Esophagus mucosa (tissue), 1 donor: Measurements from ENCODE around the gene REC8. TPM values are rescaled to one million over a fixed set of nuclear protein-coding genes. Genes with fewer than 3 reads are reported as not detected.

Source experiments
- ATAC-seq: fragments of 200-7000 bp; cut with Tn5 transposase; one replicate; pipeline ENCODE4 v1.9.1; 2020
- total RNA-seq: library from RNA; stranded (reverse); gene quantifications from one replicate; pipeline ENCODE4 v1.2.4, GENCODE V29; 2023
- donor health status: DM: yes; HTN: yes; CAD: no.

The REC8 gene
- total RNA-seq, 1 donor from 2014 or later: 5.4 TPM

GRCh38 chr14:24159777-24160498 lies 11.9 kb upstream of the REC8 start:
- ATAC-seq: no peak

- peak; percentile 1 for ATAC-seq
Observed at GRCh38 chr14:24160499-24160849, 11.4 kb upstream of the REC8 start.

- peak; percentile 89 for ATAC-seq
Observed at GRCh38 chr14:24160850-24161804, 10.8 kb upstream of the REC8 start, which contains the start of gene IRF9. IRF9 (plus strand) TSS chr14:24161265; CDS start chr14:24162145, 880 bp downstream.

- ATAC-seq: no peak
Observed at GRCh38 chr14:24162093-24162492, 9.8 kb upstream of the REC8 start.

- ATAC-seq: no peak
Observed at GRCh38 chr14:24164518-24164991, 7.3 kb upstream of the REC8 start.

GRCh38 chr14:24165785-24166184 lies 6.1 kb upstream of the REC8 start:
- ATAC-seq: no peak

GRCh38 chr14:24167469-24168114 lies 4.3 kb upstream of the REC8 start:
- ATAC-seq: no peak

- peak; percentile 19 for ATAC-seq
Observed at GRCh38 chr14:24172261-24172860, 481 bp downstream of the REC8 start.

- ATAC-seq: peak; percentile 2
Observed at GRCh38 chr14:24172871-24173281, 996 bp downstream of the REC8 start.

GRCh38 chr14:24176599-24176998 lies 4.7 kb downstream of the REC8 start:
- no peak for ATAC-seq

- ATAC-seq: no peak
Observed at GRCh38 chr14:24177041-24177825, 5.4 kb downstream of the REC8 start.

- ATAC-seq: no peak
Observed at GRCh38 chr14:24177891-24178290, 6.0 kb downstream of the REC8 start.

- ATAC-seq: no peak
Observed at GRCh38 chr14:24178399-24179178, 6.7 kb downstream of the REC8 start.

GRCh38 chr14:24179294-24179960 lies 7.5 kb downstream of the REC8 start:
- ATAC-seq: no peak

GRCh38 chr14:24179961-24180796 lies 8.3 kb downstream of the REC8 start:
- ATAC-seq: peak; percentile 9

- ATAC-seq: no peak
Observed at GRCh38 chr14:24181371-24182077, 9.6 kb downstream of the REC8 start.

GRCh38 chr14:24182110-24182882 lies 10.4 kb downstream of the REC8 start:
- ATAC-seq: no peak

GRCh38 chr14:24183014-24183481 lies 11.2 kb downstream of the REC8 start:
- no peak for ATAC-seq
